HFFc6 (cell line): ENCODE results near the gene ZNF714. TPM values are rescaled to one million over a fixed set of nuclear protein-coding genes. Genes with fewer than 3 reads are reported as not detected.
A peak's percentile ranks its signal among the peaks of the same experiment; 100 is the strongest.

Source experiments
- DNase-seq: peaks from one replicate; pipeline ENCODE4 v3.0.0-alpha.2; 2018
- H3K27ac Mint-ChIP-seq: 2 replicates; pipeline ENCODE4 v1.8.0; 2020; ENCODE audit warnings: mild to moderate bottlenecking, mixed read lengths
- H3K27me3 Mint-ChIP-seq: 2 replicates; pipeline ENCODE4 v1.8.0; 2021; ENCODE audit warnings: mild to moderate bottlenecking, moderate library complexity, mixed read lengths; ENCODE audit not compliant: insufficient read depth
- H3K36me3 Mint-ChIP-seq: 2 replicates; pipeline ENCODE4 v1.8.0; 2021; ENCODE audit warnings: low read depth, mixed read lengths
- H3K4me1 Mint-ChIP-seq: 2 replicates; pipeline ENCODE4 v1.8.0; 2020; ENCODE audit warnings: low read depth, mixed read lengths
- H3K4me3 Mint-ChIP-seq: 2 replicates; pipeline ENCODE4 v1.8.0; 2020; ENCODE audit warnings: mild to moderate bottlenecking, moderate library complexity, mixed read lengths
- H3K9me3 Mint-ChIP-seq: 2 replicates; pipeline ENCODE4 v1.8.0; 2020; ENCODE audit warnings: mild to moderate bottlenecking, mixed read lengths
- total RNA-seq, 6 experiments: library from RNA; stranded (reverse); fragmentation: NEBNext Ultra II Directional; extraction: Animal tissue kit (Norgen Biotek cat#: 25700); gene quantifications; 2 replicates in 1 of 6; 3 replicates in 5 of 6; pipeline ENCODE4 v1.2.3, GENCODE V29; 2021
- TF ChIP-seq, protein P1 (sequence below): fragments of 200-600 bp; sonication (generic); IDR thresholded peaks from 2 replicates; pipeline ENCODE4 v1.5.0; 2021; ENCODE audit warnings: antibody characterized with exemption, mild to moderate bottlenecking

The ZNF714 gene
- total RNA-seq, 6 experiments from 2014 or later: 5.4 to 10.8 (median 8.6) TPM

DNA sequence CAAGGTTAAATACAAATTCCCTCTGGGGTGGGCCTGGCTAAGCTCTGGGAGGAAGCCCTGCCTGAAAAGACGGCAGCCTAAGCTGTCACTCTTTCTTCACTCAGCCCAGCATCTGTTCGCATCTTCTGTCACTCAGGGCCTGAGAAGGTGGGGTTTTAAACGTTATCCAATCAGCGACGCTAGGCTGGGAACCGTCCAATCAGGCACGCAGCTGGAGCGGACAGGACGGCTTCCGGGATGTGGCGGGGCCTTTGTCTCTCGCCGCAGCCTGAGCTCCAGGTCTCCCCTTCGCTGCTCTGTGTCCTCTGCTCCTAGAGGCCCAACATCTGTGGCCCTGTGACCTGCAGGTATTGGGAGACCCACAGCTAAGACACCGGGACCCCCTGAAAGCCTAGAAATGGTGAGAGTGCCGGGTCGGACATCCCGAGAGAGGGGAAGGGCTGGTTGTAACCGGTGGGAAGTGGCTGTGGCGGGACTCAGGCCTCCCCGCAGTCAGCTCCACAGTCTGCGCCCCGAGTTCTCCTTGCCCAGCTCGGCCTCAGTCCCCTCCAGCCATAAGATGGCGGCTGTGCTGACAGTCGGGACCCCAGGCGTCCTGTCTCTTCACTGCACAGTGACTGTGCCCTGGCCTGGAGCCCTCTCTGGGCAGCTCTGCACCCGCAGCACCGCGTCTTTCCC lies 59.9 kb downstream of the ZNF714 start, which contains the start of gene ZNF431:
Gene ZNF431, plus strand, starts transcription at position 254 of the 678 bp plus-strand sequence. Its CDS starts 144 bp downstream, at position 398.
- DNase-seq: peak; percentile 92
- H3K27me3 Mint-ChIP-seq: peaks cover 5% of the 10 kb centered on the region; the same call in 1 of the 2 replicates
- peaks cover 28% of the 10 kb centered on the region for H3K4me1 Mint-ChIP-seq
- peaks cover 44% of the 10 kb centered on the region for H3K36me3 Mint-ChIP-seq
- H3K27ac Mint-ChIP-seq: peak within 1 kb of the TSS; percentile 99
- H3K9me3 Mint-ChIP-seq: no peaks in the 10 kb centered on the region; the same call in 1 of the 2 replicates
- TF ChIP-seq, protein P1, sequence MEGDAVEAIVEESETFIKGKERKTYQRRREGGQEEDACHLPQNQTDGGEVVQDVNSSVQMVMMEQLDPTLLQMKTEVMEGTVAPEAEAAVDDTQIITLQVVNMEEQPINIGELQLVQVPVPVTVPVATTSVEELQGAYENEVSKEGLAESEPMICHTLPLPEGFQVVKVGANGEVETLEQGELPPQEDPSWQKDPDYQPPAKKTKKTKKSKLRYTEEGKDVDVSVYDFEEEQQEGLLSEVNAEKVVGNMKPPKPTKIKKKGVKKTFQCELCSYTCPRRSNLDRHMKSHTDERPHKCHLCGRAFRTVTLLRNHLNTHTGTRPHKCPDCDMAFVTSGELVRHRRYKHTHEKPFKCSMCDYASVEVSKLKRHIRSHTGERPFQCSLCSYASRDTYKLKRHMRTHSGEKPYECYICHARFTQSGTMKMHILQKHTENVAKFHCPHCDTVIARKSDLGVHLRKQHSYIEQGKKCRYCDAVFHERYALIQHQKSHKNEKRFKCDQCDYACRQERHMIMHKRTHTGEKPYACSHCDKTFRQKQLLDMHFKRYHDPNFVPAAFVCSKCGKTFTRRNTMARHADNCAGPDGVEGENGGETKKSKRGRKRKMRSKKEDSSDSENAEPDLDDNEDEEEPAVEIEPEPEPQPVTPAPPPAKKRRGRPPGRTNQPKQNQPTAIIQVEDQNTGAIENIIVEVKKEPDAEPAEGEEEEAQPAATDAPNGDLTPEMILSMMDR: no peak
- peak within 1 kb of the TSS; percentile 99 for H3K4me3 Mint-ChIP-seq

- Mint-ChIP-seq H3K9me3 (no peaks in the 10 kb centered on the region; the same call in 1 of the 2 replicates), H3K36me3 (peaks cover 58% of the 10 kb centered on the region), H3K27me3 (peaks cover 5% of the 10 kb centered on the region; the same call in 1 of the 2 replicates), H3K4me1 (peaks cover 28% of the 10 kb centered on the region), H3K27ac (no peak overlapping the region), H3K4me3 (peak overlapping the region; percentile 99)
- no peak for DNase-seq
- TF ChIP-seq, protein P1: no peak
These were observed 61.4 kb downstream of the ZNF714 start for GRCh38 chr19:21143428-21143827.

- Mint-ChIP-seq H3K27me3 (peaks cover 5% of the 10 kb centered on the region; the same call in 1 of the 2 replicates), H3K27ac (no peak overlapping the region), H3K36me3 (peaks cover 62% of the 10 kb centered on the region), H3K4me1 (peaks cover 28% of the 10 kb centered on the region), H3K9me3 (no peaks in the 10 kb centered on the region; the same call in 1 of the 2 replicates), H3K4me3 (no peak overlapping the region)
- TF ChIP-seq, protein P1: no peak
- no peak for DNase-seq
These were observed 61.9 kb downstream of the ZNF714 start for GRCh38 chr19:21143854-21144253.

- Mint-ChIP-seq H3K36me3 (peaks cover 96% of the 10 kb centered on the region), H3K4me3 (no peak overlapping the region), H3K9me3 (no peaks in the 10 kb centered on the region; the same call in 1 of the 2 replicates), H3K27ac (no peak overlapping the region), H3K4me1 (peaks cover 18% of the 10 kb centered on the region), H3K27me3 (no peaks in the 10 kb centered on the region; the same call in 1 of the 2 replicates)
- TF ChIP-seq, protein P1: no peak
- DNase-seq: no peak
These were observed 65.5 kb downstream of the ZNF714 start for GRCh38 chr19:21147540-21147939.

DNA sequence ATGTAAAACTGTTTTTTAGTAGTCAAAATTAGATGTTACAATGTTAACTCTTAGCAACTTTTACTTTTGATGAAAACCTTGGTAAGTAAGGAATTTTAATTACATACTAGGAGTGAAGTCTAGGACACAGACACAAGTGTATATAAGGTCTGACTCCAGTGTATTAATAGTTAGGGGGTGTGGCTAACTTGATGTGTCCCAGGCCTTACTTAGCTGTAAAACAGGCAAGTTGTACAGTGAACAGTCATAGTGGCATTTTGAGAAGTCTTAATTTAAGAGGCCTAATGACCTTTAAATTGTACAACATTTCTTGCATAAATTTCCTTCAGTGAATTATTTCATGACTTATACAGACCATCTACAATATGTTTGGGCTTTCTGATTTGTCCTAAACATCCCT lies 66.7 kb downstream of the ZNF714 start:
- Mint-ChIP-seq H3K27me3 (no peaks in the 10 kb centered on the region; the same call in 1 of the 2 replicates), H3K4me3 (no peak overlapping the region), H3K9me3 (no peaks in the 10 kb centered on the region; the same call in 1 of the 2 replicates), H3K4me1 (peaks cover 6% of the 10 kb centered on the region; the same call in 1 of the 2 replicates), H3K27ac (no peak overlapping the region), H3K36me3 (peaks cover 99% of the 10 kb centered on the region)
- TF ChIP-seq, protein P1: no peak
- no peak for DNase-seq
